ENCODE data around the gene RGS3.

- TF ChIP-seq CTCF (conservative IDR thresholded peaks at IDR 0.05) (no peak), ZFX (IDR thresholded peaks at IDR 0.05) (no peak)
Measured at GRCh38 chr9:113428062-113428615, 35.4 kb upstream of the RGS3 start.
